H9 (cell line): Measurements from ENCODE around the gene GPHN. TPM values are rescaled to one million over a fixed set of nuclear protein-coding genes. Genes with fewer than 3 reads are reported as not detected.

Experiments
- DNase-seq: peaks from one replicate; pipeline ENCODE4 v3.0.0-alpha.2; 2017
- H2AFZ ChIP-seq: one replicate; pipeline ENCODE4 v1.6.1; 2013; ENCODE audit warnings: mild to moderate bottlenecking, low read length, control low read depth, moderate library complexity
- H2AK5ac ChIP-seq: 2 replicates; pipeline ENCODE4 v1.6.1; 2013; ENCODE audit warnings: low read length, control low read depth, mixed read lengths; ENCODE audit not compliant: insufficient read length
- H2BK120ac ChIP-seq: one replicate; pipeline ENCODE4 v1.6.1; 2013; ENCODE audit warnings: low read depth, mild to moderate bottlenecking, low read length, control low read depth, inconsistent platforms; ENCODE audit not compliant: poor library complexity, severe bottlenecking
- H2BK12ac ChIP-seq: 2 replicates; pipeline ENCODE4 v1.6.1; 2013; ENCODE audit warnings: low read length, control low read depth, mixed read lengths, low read depth; ENCODE audit not compliant: insufficient read length
- H2BK15ac ChIP-seq: 2 replicates; pipeline ENCODE4 v1.6.1; 2013; ENCODE audit warnings: low read depth, low read length, control low read depth
- H2BK20ac ChIP-seq: one replicate; pipeline ENCODE4 v1.6.1; 2013; ENCODE audit warnings: low read depth, mild to moderate bottlenecking, low read length, control low read depth, inconsistent platforms; ENCODE audit not compliant: poor library complexity, severe bottlenecking
- H2BK5ac ChIP-seq: 2 replicates; pipeline ENCODE4 v1.6.1; 2013; ENCODE audit warnings: low read length, control low read depth, mixed read lengths; ENCODE audit not compliant: insufficient read length
- H3K14ac ChIP-seq: 2 replicates; pipeline ENCODE4 v1.6.1; 2013; ENCODE audit warnings: low read length, control low read depth; ENCODE audit not compliant: insufficient read depth
- H3K18ac ChIP-seq: 2 replicates; pipeline ENCODE4 v1.6.1; 2013; ENCODE audit warnings: low read depth, mild to moderate bottlenecking, mixed read lengths, low read length, control low read depth; ENCODE audit not compliant: insufficient read length
- H3K23ac ChIP-seq: 2 replicates; pipeline ENCODE4 v1.6.1; 2013; ENCODE audit warnings: low read length, control low read depth, mixed read lengths, low read depth; ENCODE audit not compliant: insufficient read length
- H3K23me2 ChIP-seq: 2 replicates; pipeline ENCODE4 v1.6.1; 2013; ENCODE audit warnings: low read depth, mild to moderate bottlenecking, mixed read lengths, low read length, control low read depth; ENCODE audit not compliant: insufficient read length, poor library complexity, severe bottlenecking
- H3K27ac ChIP-seq: 2 replicates; pipeline ENCODE4 v1.5.1; 2013; ENCODE audit warnings: low read length, control low read depth, mixed read lengths, low read depth; ENCODE audit not compliant: insufficient read length
- H3K27me3 ChIP-seq: 2 replicates; pipeline ENCODE4 v1.6.1; 2013; ENCODE audit warnings: low read length, control low read depth, inconsistent platforms; ENCODE audit not compliant: insufficient read depth
- H3K4ac ChIP-seq: 2 replicates; pipeline ENCODE4 v1.6.1; 2013; ENCODE audit warnings: low read depth, mild to moderate bottlenecking, control low read depth, inconsistent platforms, low read length, moderate library complexity
- H3K4me1 ChIP-seq: 2 replicates; pipeline ENCODE4 v1.6.1; 2013; ENCODE audit warnings: low read length, control low read depth, inconsistent platforms; ENCODE audit not compliant: insufficient read depth
- H3K4me2 ChIP-seq: 2 replicates; pipeline ENCODE4 v1.6.1; 2013; ENCODE audit warnings: low read length, control low read depth, mixed read lengths; ENCODE audit not compliant: insufficient read length, insufficient read depth
- H3K56ac ChIP-seq: 2 replicates; pipeline ENCODE4 v1.6.1; 2013; ENCODE audit warnings: low read depth, mild to moderate bottlenecking, mixed read lengths, low read length, control low read depth; ENCODE audit not compliant: insufficient read length
- H3K79me1 ChIP-seq: 2 replicates; pipeline ENCODE4 v1.6.1; 2013; ENCODE audit warnings: low read depth, mild to moderate bottlenecking, moderate library complexity, low read length, control low read depth, inconsistent platforms; ENCODE audit not compliant: insufficient read depth, poor library complexity, severe bottlenecking
- H3K79me2 ChIP-seq: 2 replicates; pipeline ENCODE4 v1.6.1; 2013; ENCODE audit warnings: low read length, control low read depth, inconsistent platforms; ENCODE audit not compliant: insufficient read depth
- H3K9ac ChIP-seq: 2 replicates; pipeline ENCODE4 v1.6.1; 2013; ENCODE audit warnings: low read length, control low read depth, mixed read lengths; ENCODE audit not compliant: insufficient read length; ENCODE audit errors: extremely low read depth
- H3K9me3 ChIP-seq: one replicate; pipeline ENCODE4 v1.6.1; 2013; ENCODE audit warnings: low read depth, low read length, inconsistent platforms; ENCODE audit not compliant: control insufficient read depth
- H3T11ph ChIP-seq: one replicate; pipeline ENCODE4 v1.6.1; 2013; ENCODE audit warnings: mild to moderate bottlenecking, low read length, control low read depth, inconsistent platforms
- H4K20me1 ChIP-seq: one replicate; pipeline ENCODE4 v1.6.1; 2013; ENCODE audit not compliant: control insufficient read depth, insufficient read length, insufficient read depth
- H4K5ac ChIP-seq: 2 replicates; pipeline ENCODE4 v1.6.1; 2013; ENCODE audit warnings: low read depth, mild to moderate bottlenecking, mixed read lengths, low read length, control low read depth; ENCODE audit not compliant: insufficient read length
- H4K8ac ChIP-seq: replicated peaks from 2 replicates; pipeline ENCODE4 v1.6.1; 2013; ENCODE audit warnings: low read length, control low read depth, mixed read lengths, low read depth; ENCODE audit not compliant: insufficient read length
- H4K91ac ChIP-seq: 2 replicates; pipeline ENCODE4 v1.6.1; 2013; ENCODE audit warnings: low read depth, mild to moderate bottlenecking, moderate library complexity, mixed read lengths, low read length, control low read depth; ENCODE audit not compliant: insufficient read length
- H3K27ac Mint-ChIP-seq, 3 experiments: 2 replicates in 2 of 3; 3 replicates in 1 of 3; pipeline ENCODE4 v1.8.0; 2020 to 2021; ENCODE audit warnings: mixed read lengths in 3 of 3, mild to moderate bottlenecking in 1 of 3, moderate library complexity in 1 of 3
- H3K27me3 Mint-ChIP-seq: 2 replicates; pipeline ENCODE4 v1.8.0; 2021; ENCODE audit warnings: low read depth, mild to moderate bottlenecking, moderate library complexity, mixed read lengths
- H3K36me3 Mint-ChIP-seq, 3 experiments: 2 replicates in 2 of 3; 3 replicates in 1 of 3; pipeline ENCODE4 v1.8.0; 2020 to 2021; ENCODE audit warnings: low read depth in 3 of 3, mixed read lengths in 3 of 3; ENCODE audit not compliant: insufficient read depth in 1 of 3
- H3K4me1 Mint-ChIP-seq, 2 experiments: 2 replicates each; pipeline ENCODE4 v1.8.0; 2020; ENCODE audit warnings: mixed read lengths in 2 of 2
- H3K4me3 Mint-ChIP-seq, 2 experiments: 2 replicates in 1 of 2; 3 replicates in 1 of 2; pipeline ENCODE4 v1.8.0; 2020 to 2021; ENCODE audit warnings: mild to moderate bottlenecking in 2 of 2, mixed read lengths in 2 of 2, moderate library complexity in 1 of 2
- H3K9me3 Mint-ChIP-seq, 2 experiments: 2 replicates in 1 of 2; 3 replicates in 1 of 2; pipeline ENCODE4 v1.8.0; 2020; ENCODE audit warnings: mild to moderate bottlenecking in 2 of 2, mixed read lengths in 2 of 2, moderate library complexity in 1 of 2
- total RNA-seq: library from RNA; stranded (reverse); gene quantifications from 2 replicates; pipeline ENCODE4 v1.2.1, GENCODE V29; 2021
- TF ChIP-seq, protein P1 (sequence below): fragments of 200-600 bp; sonication (generic); conservative IDR thresholded peaks from 3 replicates; pipeline ENCODE4 v1.8.0; 2021; ENCODE audit warnings: antibody characterized with exemption, mild to moderate bottlenecking

Gene GPHN
- total RNA-seq, 1 experiment from 2014 or later = 16.1 TPM

DNA sequence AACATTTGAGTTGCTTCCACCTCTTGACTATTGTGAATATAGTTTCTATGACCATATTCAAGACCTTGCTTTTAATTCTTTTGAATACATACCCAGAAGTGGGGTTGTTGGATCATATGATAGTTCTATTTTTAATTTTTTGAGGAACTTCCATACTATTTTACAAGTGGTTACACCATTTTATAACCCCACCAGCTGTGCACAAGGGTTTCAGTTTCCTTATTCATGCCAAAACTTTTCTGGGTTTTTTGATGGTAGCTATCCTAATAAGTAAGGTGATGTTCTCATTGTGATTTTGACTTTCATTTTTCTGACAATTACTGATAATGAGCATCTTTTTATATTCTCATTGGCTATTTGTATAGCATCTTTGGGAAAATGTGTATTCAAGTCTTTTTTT lies 571.9 kb downstream of the GPHN start:
- H3K4ac ChIP-seq = no peak overlapping the region
- no peak overlapping the region for H2BK5ac ChIP-seq
- Mint-ChIP-seq H3K9me3 (peaks cover 3 to 11% of the 10 kb centered on the region in 2 experiments; a peak in 2 of 5 replicates), H3K4me1 (no peaks in the 10 kb centered on the region), H3K27ac (no peak overlapping the region), H3K4me3 (no peak overlapping the region), H3K36me3 (peaks cover 0 to 8% (median 3%) of the 10 kb centered on the region in 3 experiments; a peak in 4 of 7 replicates), H3K27me3 (no peaks in the 10 kb centered on the region)
- H4K8ac ChIP-seq = no peak overlapping the region
- no peak overlapping the region for H2BK15ac ChIP-seq
- no peak overlapping the region for H4K5ac ChIP-seq
- TF ChIP-seq, protein P1, sequence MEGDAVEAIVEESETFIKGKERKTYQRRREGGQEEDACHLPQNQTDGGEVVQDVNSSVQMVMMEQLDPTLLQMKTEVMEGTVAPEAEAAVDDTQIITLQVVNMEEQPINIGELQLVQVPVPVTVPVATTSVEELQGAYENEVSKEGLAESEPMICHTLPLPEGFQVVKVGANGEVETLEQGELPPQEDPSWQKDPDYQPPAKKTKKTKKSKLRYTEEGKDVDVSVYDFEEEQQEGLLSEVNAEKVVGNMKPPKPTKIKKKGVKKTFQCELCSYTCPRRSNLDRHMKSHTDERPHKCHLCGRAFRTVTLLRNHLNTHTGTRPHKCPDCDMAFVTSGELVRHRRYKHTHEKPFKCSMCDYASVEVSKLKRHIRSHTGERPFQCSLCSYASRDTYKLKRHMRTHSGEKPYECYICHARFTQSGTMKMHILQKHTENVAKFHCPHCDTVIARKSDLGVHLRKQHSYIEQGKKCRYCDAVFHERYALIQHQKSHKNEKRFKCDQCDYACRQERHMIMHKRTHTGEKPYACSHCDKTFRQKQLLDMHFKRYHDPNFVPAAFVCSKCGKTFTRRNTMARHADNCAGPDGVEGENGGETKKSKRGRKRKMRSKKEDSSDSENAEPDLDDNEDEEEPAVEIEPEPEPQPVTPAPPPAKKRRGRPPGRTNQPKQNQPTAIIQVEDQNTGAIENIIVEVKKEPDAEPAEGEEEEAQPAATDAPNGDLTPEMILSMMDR = no peak
- H3K9ac ChIP-seq = no peak overlapping the region
- H2BK120ac ChIP-seq = no peak overlapping the region
- no peak overlapping the region for H3K4me2 ChIP-seq
- H2AFZ ChIP-seq = no peak overlapping the region
- H4K91ac ChIP-seq = no peak overlapping the region
- no peak for DNase-seq
- H3K9me3 ChIP-seq = no peaks in the 10 kb centered on the region
- H3K4me1 ChIP-seq = no peaks in the 10 kb centered on the region
- no peaks in the 10 kb centered on the region for H3K79me2 ChIP-seq
- no peaks in the 10 kb centered on the region for H4K20me1 ChIP-seq
- H3K23ac ChIP-seq = no peak overlapping the region
- no peaks in the 10 kb centered on the region for H3K79me1 ChIP-seq
- H3K27ac ChIP-seq = no peak overlapping the region
- no peak overlapping the region for H3T11ph ChIP-seq
- H2AK5ac ChIP-seq = no peak overlapping the region
- H2BK20ac ChIP-seq = no peak overlapping the region
- H3K18ac ChIP-seq = no peak overlapping the region
- no peak overlapping the region for H2BK12ac ChIP-seq
- H3K23me2 ChIP-seq = no peaks in the 10 kb centered on the region
- no peak overlapping the region for H3K14ac ChIP-seq
- H3K56ac ChIP-seq = no peak overlapping the region
- no peaks in the 10 kb centered on the region for H3K27me3 ChIP-seq
